GM18526 (cell line): Measurements from ENCODE around the gene ITGA11.

Source experiments
- POLR2A ChIP-seq: IDR thresholded peaks from 3 replicates; pipeline ENCODE4 v1.6.1; 2011; ENCODE audit not compliant: insufficient read length; ENCODE audit errors: extremely low read depth

Gene ITGA11, protein sequence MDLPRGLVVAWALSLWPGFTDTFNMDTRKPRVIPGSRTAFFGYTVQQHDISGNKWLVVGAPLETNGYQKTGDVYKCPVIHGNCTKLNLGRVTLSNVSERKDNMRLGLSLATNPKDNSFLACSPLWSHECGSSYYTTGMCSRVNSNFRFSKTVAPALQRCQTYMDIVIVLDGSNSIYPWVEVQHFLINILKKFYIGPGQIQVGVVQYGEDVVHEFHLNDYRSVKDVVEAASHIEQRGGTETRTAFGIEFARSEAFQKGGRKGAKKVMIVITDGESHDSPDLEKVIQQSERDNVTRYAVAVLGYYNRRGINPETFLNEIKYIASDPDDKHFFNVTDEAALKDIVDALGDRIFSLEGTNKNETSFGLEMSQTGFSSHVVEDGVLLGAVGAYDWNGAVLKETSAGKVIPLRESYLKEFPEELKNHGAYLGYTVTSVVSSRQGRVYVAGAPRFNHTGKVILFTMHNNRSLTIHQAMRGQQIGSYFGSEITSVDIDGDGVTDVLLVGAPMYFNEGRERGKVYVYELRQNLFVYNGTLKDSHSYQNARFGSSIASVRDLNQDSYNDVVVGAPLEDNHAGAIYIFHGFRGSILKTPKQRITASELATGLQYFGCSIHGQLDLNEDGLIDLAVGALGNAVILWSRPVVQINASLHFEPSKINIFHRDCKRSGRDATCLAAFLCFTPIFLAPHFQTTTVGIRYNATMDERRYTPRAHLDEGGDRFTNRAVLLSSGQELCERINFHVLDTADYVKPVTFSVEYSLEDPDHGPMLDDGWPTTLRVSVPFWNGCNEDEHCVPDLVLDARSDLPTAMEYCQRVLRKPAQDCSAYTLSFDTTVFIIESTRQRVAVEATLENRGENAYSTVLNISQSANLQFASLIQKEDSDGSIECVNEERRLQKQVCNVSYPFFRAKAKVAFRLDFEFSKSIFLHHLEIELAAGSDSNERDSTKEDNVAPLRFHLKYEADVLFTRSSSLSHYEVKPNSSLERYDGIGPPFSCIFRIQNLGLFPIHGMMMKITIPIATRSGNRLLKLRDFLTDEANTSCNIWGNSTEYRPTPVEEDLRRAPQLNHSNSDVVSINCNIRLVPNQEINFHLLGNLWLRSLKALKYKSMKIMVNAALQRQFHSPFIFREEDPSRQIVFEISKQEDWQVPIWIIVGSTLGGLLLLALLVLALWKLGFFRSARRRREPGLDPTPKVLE

DNA sequence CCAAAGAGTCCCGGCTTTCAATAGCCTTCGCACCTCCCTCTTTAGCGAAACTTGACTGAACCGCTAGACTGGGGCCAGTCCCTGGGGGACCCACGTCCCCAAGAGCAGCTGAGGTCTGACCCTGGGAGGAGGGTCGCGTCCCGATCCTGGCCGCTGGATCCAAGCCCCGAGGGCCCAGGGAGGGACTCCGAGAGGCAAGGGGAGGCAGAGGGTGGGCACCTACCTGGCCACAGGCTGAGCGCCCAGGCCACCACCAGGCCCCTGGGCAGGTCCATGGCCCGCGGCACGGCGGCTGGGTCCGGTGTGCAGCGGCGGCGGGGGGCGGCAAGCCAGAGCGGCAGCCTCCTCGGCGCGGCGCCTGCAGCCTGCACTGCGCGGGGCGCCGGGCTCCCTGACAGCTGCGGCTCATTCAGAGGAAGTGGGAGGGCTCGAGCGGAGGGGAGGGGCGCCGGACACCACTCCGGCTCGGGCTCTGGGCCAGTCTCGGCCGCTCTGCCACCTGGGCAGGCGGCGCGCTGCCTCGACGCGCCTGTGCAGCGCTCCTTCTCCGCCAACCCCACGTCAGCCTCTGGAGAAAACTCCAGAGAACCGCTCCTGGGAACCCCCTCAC, at the start of gene ITGA11:
TSS of gene ITGA11 (minus strand) at position 372 of the 610 bp plus-strand sequence. CDS start at position 275, 97 bp downstream.
- no peak for TF ChIP-seq POLR2A

- TF ChIP-seq POLR2A = no peak
These were observed 49.4 kb upstream of the ITGA11 start for GRCh38 chr15:68481321-68481720.

DNA sequence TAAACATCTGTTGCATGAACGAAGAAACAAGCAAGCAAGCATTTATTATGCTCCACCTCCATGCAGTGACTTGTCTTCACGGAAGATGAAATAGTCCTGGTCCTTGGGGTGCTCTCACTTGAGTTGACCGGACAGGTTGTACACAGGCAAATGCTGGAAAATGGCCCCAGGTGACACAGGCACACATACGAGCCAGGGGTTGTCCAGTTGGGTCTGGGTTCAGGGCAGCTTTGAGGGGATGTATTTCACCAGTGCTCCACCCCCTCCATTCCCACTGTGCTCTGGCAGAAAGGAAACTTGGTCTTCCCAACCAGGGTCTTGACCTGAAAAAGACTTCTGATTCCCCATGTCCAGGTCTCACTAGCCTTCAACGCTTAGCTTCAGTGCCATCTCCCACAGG, 48.3 kb upstream of the ITGA11 start:
- no peak for TF ChIP-seq POLR2A

- TF ChIP-seq POLR2A = no peak
These were observed 47.9 kb upstream of the ITGA11 start for GRCh38 chr15:68479870-68480269.

GRCh38 chr15:68479406-68479805, 47.4 kb upstream of the ITGA11 start:
- no peak for TF ChIP-seq POLR2A

DNA sequence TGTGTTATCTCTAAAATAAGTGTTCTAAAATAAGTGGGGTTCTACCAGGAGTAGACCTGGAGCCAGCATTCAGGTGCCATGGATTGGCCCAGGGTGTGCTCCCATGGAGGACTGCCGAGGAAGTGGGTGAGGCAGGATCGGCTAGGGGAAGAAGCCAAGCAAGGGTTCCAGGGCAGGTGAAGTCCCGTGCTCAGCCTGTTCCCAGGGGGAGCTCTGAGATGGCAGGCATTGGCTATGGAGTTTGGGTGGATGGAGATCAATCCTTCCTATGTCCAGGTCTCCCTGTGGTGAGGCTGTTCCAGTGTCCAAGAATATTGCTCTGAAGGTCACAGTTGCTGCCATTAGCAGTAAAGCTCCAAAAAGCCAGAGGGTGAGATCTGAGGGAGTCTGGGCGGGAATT, 46.9 kb upstream of the ITGA11 start:
- no peak for TF ChIP-seq POLR2A

- no peak for TF ChIP-seq POLR2A
These were observed 43.5 kb upstream of the ITGA11 start for GRCh38 chr15:68475449-68475848.

DNA sequence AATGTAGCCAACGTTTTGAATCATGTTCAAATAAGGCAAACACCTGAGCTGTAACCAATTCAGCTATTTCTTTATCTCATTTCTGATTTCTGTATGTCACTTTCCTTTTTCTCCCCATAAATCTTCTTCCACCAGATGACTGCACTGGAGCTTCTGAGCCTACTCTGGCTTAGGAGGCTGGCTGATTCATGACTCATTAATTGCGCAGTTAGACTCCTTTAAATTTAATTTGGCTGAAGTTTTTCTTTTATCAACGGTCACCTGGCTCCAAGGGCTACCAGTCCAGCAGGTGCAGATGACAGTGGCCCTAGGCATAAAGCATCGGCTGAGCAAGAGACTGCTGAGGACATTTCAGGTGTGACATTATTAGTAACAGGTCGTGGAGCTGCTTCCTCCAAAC, 39.6 kb upstream of the ITGA11 start:
- TF ChIP-seq POLR2A = no peak

DNA sequence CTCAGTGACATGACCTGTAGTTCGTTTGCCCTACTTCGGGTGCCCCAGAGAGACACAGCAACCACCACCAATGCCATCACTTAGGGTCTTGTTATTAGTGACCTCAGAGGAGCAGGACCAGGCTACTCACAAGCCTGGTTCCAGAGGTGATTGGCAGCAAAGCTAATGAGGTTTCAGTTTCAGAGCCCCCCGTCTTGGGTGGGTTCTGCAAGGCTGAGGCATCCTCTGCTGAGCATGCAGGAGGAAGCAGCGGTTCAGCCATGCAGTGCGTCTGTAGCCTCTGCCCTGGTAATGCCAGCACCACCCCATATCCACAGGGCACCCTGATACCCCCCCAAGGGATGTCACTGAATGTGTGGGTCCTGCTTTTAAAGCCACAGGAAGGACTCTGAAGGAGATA, 39.0 kb upstream of the ITGA11 start:
- TF ChIP-seq POLR2A = no peak

- TF ChIP-seq POLR2A = no peak
These were observed 38.2 kb upstream of the ITGA11 start for GRCh38 chr15:68470049-68470742.

DNA sequence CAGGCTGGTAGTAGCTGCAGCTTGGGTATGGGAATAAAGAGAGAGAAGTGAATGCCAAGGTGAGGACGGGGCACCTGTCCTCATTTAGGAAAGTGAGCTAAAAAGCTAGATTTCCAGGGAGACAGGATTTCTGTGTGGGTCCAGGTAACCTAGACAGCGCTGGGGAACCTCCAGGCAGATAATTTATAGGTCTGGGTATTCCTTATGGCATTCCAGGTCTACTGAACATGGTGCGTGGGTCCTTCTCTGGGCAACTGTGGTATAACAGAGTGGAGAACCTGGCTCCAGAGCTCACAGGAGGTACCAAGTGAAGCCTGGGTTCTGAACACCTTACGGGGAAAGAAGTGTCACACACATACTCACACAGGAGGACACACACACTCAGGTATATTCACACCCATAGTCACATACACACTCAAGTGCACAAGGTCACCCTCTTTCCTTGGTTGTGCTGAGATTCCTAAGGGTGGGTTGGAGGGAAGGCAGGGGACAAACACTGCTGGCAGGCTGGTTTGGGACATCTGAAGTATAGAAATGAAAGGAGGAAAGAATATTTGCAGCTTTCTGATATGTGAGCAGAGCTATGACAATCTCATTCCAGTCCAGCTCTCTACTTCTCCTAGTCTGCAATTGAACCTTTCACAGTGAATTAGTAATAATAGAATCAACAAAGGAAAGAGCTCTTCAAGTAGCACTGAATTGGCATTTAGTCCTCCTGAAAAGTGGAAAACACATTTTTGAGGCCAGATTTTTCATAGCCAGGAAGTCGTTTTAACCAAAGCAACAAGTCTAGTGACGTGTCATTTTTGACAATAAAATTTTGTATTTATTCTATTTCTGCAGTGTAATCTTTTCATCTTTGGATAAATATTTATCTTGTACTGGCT, 37.4 kb upstream of the ITGA11 start:
- TF ChIP-seq POLR2A = no peak

DNA sequence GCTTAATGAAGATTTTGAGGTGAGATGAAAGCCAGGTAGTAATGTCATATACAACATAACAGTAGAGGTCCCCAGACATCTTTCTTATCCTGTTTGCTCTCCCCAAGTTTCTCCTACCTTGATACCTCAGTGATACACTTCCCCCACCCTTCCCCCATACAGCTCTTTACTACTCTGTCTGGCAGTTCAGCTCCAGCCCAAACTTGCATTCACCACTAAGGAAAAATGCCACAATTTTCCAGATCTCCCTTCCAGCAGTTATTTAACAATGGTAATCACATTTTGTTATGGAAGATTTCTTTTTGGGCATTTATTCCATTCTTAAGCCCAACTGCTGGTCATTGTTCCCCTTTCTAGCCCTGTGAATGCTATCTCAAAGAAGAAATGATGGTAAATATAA, 34.9 kb upstream of the ITGA11 start:
- TF ChIP-seq POLR2A = no peak

- TF ChIP-seq POLR2A = no peak
These were observed 34.0 kb upstream of the ITGA11 start for GRCh38 chr15:68465861-68466560.
